ENCODE data around the gene ZHX3. TPM values are rescaled to one million over a fixed set of nuclear protein-coding genes. Genes with fewer than 3 reads are reported as not detected.

Gene ZHX3
- total RNA-seq, 8 experiments from 2014 or later: 6.6 to 20.6 (median 13.0) TPM

DNA sequence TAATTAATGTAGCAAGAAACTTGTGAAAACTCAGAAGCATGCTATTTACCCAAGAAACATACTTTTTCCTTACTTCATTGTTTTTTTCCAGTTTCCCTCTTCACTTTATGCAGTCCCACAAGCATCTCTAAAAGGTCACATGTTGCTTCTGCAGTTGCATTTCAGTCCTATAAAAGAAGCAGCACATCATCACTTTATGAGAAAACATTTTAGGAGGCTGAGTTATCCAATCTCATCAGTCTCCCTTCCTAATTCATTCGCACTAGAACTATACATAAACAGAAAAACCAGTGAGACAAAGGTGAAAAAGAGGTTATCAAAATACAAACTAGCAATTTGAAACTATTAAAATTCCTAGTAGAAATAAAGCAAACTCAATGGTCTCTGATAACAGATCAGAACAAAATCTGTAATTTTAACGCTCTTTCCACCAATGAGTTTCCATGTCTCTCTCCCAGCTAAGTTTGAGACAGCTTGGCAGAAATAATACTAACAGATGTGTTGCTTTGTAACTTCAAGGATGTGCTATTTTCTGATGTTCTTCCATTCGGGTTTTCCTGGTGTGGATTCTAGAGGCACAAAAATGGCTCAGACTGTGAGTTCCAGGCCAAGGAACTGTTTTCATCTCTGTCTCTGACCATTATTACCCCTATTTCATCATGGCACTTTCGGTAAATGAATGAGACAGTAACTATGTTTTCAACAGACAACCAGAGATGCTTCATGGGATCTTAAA, 48.4 kb downstream of the ZHX3 start:
- Histone ChIP-seq H3K4me1 (replicated peaks in 1 of 2) (peaks cover 0 to 6% of the 10 kb centered on the region in 2 donors), H3K27ac (no peak overlapping the region), H3K4me3 (no peak overlapping the region)
- in situ Hi-C loops (cut with MboI; ENCODE audit: low pct_unique_long_range_greater_than_20kb in 2 of 9, low sequenced_read_pairs in 9 of 9, unreplicated experiment in 9 of 9): no loop called here
- 6 to 100% (median 76%) methylated on average over 1 to 4 of the region's 4 CpGs for WGBS, 10 experiments
- ATAC-seq (replicated peaks in 6 of 8): peak in 1 of 8 experiments; percentile 48

DNA sequence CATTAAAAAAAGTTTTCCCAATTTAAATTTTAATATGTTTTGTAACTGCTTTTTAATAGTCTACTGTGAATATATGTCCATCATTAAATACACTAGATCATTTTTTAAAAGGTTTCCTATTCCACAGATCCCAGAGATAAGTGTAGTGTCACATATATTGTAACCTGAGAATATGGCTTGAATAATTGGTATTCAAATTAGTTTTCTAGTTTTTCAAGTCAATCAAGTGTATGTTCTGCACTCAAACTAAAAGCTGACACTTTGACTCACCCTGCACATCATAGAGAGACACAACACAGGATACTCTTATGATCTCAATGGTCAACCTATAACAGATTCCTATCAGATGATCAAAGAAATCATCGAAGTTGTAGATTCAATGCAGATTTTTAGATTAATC, 49.1 kb downstream of the ZHX3 start:
- Histone ChIP-seq H3K4me1 (replicated peaks in 1 of 2) (peaks cover 0 to 6% of the 10 kb centered on the region in 2 donors), H3K4me3 (no peak overlapping the region), H3K27ac (no peak overlapping the region)
- in situ Hi-C loops (cut with MboI; ENCODE audit: low pct_unique_long_range_greater_than_20kb in 2 of 9, low sequenced_read_pairs in 9 of 9, unreplicated experiment in 9 of 9): no loop called here
- no peak for ATAC-seq (replicated peaks in 6 of 8)
- 29 to 100% (median 92%) methylated on average over 1 of the region's 1 CpG; no CpG with 5 or more reads in 1 of the 10 experiments for WGBS, 10 experiments

DNA sequence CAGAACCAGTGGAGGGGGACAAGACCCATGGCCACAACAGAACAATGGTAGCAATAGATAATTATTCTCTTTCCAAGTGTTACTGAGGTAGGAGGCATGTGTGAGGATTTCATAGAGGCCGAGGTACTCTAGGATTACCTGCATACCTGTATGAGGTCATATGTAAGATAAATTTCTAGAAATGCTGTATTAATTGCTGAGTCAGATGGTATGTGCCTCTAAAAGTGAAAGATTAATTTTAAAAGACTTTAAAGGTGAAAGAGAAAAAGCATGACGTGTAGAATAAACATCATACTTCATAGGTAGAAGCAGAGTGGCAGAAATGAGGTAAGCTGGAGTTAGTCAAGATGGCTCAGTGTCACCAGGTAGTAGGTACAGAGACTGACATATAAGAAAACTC, 51.6 kb downstream of the ZHX3 start:
- no peak for ATAC-seq (replicated peaks in 6 of 8)
- H3K4me3 ChIP-seq: no peak overlapping the region
- in situ Hi-C loops (cut with MboI; ENCODE audit: low pct_unique_long_range_greater_than_20kb in 2 of 9, low sequenced_read_pairs in 9 of 9, unreplicated experiment in 9 of 9): no loop called here
- H3K4me1 ChIP-seq (replicated peaks in 1 of 2): no peaks in the 10 kb centered on the region
- 17 to 100% (median 81%) methylated on average over 1 to 2 of the region's 2 CpGs; no CpG with 5 or more reads in 2 of the 10 experiments for WGBS, 10 experiments
- H3K27ac ChIP-seq: no peak overlapping the region

DNA sequence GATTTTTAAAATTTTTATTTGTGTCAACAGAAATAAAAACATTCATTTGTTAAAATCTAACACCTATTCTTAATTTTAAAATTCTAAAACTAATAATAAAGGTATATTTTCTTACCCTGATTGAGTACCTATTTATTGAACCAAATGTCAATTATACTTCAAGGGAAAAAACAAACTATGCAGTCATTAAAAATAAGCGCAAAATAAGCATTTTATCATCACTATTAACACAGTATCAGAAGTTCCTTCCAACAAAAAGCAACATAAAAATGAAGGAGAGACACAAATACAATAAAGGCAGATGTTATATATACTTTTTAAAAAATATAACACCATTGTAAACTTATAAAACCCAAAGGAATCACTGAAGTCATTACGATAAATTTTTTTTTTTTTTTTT, 52.7 kb downstream of the ZHX3 start:
- 75 to 100% (median 100%) methylated on average over 2 of the region's 2 CpGs for WGBS, 10 experiments
- no peak for ATAC-seq (replicated peaks in 6 of 8)
- in situ Hi-C loops (cut with MboI; ENCODE audit: low pct_unique_long_range_greater_than_20kb in 2 of 9, low sequenced_read_pairs in 9 of 9, unreplicated experiment in 9 of 9): no loop called here
- H3K27ac ChIP-seq: no peak overlapping the region
- no peak overlapping the region for H3K4me3 ChIP-seq
- no peaks in the 10 kb centered on the region for H3K4me1 ChIP-seq (replicated peaks in 1 of 2)

DNA sequence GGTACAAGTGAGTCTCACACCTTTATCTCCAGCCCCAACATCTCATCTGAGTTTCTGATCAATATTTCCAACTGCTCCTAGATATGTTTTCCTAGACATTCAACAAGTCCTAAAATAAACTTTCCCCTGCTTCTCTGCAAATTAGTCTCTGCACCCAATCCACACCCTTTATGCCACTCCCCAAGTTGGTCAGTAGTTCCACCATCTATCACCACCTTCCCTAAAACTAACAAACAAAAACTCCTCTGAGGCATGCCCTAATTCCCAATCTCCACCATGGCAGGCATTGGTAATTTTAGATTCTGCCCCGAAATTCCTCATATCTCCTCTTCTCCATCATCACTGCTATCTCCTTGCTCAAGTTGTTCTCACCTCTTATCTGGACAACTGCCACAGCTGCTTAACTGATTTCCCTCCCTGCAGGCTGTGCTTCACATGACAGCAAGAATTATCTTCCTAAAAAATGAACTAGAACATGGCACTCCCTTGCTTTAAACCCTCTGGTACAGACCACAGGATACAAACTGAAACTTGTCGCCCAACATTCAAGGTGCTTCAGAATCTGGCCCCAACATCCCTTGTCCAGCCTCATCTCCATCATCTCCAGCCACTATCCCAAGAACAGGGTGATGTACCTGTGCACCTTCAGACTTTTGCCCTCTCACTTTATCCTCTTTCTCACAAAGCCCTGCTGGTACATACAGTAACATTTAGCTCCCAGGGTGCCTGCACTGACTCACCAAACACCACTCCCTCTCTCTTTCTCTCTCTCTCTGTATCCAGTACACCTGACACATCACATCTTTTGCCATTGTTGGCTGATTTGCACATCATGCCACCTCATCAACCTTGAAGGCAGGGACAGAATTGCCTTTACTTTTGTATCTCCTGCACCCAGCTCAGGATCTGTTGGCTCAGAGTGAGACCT, 55.5 kb downstream of the ZHX3 start:
- ATAC-seq (replicated peaks in 6 of 8): no peak

DNA sequence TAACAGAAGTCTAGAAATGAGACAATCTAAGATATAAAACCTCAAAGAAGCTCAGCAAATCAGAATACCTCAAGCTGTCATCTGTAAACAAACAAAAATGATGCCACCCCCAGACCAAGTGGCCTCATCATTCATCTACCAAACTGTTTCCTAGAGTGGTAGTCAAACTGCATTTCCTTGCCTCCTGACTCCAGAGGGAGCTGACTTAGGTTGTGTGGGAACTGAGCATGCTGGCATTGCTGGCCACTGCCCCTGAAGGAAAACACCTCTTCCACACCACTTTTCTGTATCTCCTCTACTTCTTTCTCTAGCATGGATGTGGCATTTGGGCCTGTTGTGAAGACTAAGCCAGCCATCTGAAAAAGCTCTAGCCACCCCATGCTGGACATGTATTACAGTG, 56.3 kb downstream of the ZHX3 start:
- Histone ChIP-seq H3K4me3 (no peak overlapping the region), H3K4me1 (replicated peaks in 1 of 2) (no peaks in the 10 kb centered on the region), H3K27ac (no peak overlapping the region)
- no peak for ATAC-seq (replicated peaks in 6 of 8)
- in situ Hi-C loops (cut with MboI; ENCODE audit: low pct_unique_long_range_greater_than_20kb in 2 of 9, low sequenced_read_pairs in 9 of 9, unreplicated experiment in 9 of 9): no loop called here

More for the DNA sequence above, 55.5 kb downstream of the ZHX3 start:
- in situ Hi-C loops (cut with MboI; ENCODE audit: low pct_unique_long_range_greater_than_20kb in 2 of 9, low sequenced_read_pairs in 9 of 9, unreplicated experiment in 9 of 9): no loop called here
- no peak overlapping the region for H3K27ac ChIP-seq
- H3K4me3 ChIP-seq: no peak overlapping the region
- no peaks in the 10 kb centered on the region for H3K4me1 ChIP-seq (replicated peaks in 1 of 2)
- WGBS, 10 experiments: 50 to 100% (median 90%) methylated on average over 1 to 2 of the region's 2 CpGs; no CpG with 5 or more reads in 3 of the 10 experiments

DNA sequence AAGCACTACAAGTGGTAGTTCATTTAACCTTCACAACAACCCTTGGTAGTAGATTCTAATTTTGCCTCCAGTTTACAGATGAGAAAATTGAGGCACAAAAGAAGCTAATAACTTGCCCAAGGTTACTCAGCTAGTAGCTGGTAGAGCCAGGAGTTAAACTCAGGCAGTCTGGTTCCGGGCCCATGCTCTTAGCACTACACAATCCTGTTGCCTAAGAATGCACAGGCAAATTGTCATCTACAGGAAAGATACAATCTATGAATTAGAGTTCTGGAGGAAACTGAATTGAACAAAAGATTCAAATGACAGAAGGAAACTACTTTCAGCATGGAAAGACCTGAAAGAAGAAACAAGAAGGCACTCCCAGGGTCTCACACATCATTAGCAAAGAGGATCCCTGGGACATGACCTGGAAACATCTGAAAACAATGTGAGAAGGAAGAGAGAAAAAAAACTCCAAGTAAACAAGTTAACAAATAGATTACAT, 56.8 kb downstream of the ZHX3 start:
- no peak for ATAC-seq (replicated peaks in 6 of 8)
- in situ Hi-C loops (cut with MboI; ENCODE audit: low pct_unique_long_range_greater_than_20kb in 2 of 9, low sequenced_read_pairs in 9 of 9, unreplicated experiment in 9 of 9): no loop called here
- Histone ChIP-seq H3K27ac (no peak overlapping the region), H3K4me3 (no peak overlapping the region), H3K4me1 (replicated peaks in 1 of 2) (no peaks in the 10 kb centered on the region)
- 80 to 100% (median 100%) methylated on average over 1 of the region's 1 CpG; no CpG with 5 or more reads in 7 of the 10 experiments for WGBS, 10 experiments

DNA sequence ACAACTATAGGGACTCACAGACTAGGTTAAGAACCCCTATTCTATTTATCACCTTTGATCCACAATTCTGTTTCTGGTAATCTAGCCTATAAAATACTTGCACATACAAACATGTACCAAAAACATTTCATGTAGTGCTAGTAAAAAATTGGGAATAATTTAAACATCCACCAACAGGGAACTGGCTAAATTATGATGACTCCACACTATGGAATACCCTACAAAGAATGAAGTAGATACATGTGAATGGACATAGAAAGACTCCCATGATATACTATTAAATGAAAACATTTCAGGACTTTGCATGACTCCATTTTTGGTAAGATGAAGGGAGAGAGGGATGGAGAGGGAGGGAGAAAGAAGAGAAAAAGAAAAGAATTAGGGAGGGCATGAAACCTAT, 58.2 kb downstream of the ZHX3 start:
- no peak overlapping the region for H3K4me3 ChIP-seq
- ATAC-seq (replicated peaks in 6 of 8): no peak
- H3K27ac ChIP-seq: no peak overlapping the region
- no peaks in the 10 kb centered on the region for H3K4me1 ChIP-seq (replicated peaks in 1 of 2)
- in situ Hi-C loops (cut with MboI; ENCODE audit: low pct_unique_long_range_greater_than_20kb in 2 of 9, low sequenced_read_pairs in 9 of 9, unreplicated experiment in 9 of 9): no loop called here

DNA sequence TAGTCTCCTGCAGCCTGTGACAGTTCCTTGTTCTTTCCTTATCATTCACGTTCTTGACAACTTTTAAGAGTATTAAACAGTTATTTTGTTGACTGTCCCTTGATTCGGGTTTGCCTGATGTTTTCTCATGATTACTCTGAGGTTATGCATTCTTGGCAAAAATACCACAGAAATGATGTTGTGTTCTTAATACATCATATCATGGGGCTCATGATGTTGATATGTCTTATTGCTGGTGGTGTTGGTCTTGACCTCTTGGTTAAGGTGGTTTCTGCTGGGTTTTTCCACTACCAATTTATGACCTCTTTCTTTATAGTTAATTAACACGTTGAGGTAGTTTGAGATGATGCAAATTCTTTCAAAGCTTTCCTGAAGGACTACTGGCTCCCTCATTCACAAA, 59.1 kb downstream of the ZHX3 start:
- H3K4me3 ChIP-seq: no peak overlapping the region
- in situ Hi-C loops (cut with MboI; ENCODE audit: low pct_unique_long_range_greater_than_20kb in 2 of 9, low sequenced_read_pairs in 9 of 9, unreplicated experiment in 9 of 9): no loop called here
- WGBS, 10 experiments: 64 to 100% (median 93%) methylated on average over 1 to 3 of the region's 3 CpGs; no CpG with 5 or more reads in 1 of the 10 experiments
- no peak overlapping the region for H3K27ac ChIP-seq
- no peak for ATAC-seq (replicated peaks in 6 of 8)
- no peaks in the 10 kb centered on the region for H3K4me1 ChIP-seq (replicated peaks in 1 of 2)

DNA sequence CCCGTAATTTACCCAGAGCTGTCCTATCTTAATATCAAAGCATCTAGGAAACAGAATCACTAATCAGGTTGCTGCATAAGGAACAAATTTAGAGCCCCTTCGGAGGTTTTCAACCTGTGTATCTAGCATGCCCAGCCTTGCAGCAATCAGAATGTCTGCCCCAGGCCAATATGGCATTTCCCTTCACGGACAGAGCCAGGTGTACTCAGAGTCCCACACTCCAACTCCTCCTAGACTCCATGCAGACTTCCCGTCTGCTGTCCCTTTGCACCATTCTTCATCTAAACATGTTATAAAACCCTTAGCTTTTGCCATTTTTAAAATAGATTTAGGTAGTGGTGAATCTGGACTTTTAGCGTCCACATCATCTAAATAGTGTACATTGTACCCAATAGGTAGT, 61.0 kb downstream of the ZHX3 start:
- ATAC-seq (replicated peaks in 6 of 8): no peak
- WGBS, 10 experiments: 60 to 100% (median 93%) methylated on average over 1 to 5 of the region's 5 CpGs; no CpG with 5 or more reads in 1 of the 10 experiments
- Histone ChIP-seq H3K27ac (no peak overlapping the region), H3K4me1 (replicated peaks in 1 of 2) (no peaks in the 10 kb centered on the region), H3K4me3 (no peak overlapping the region)
- in situ Hi-C loops (cut with MboI; ENCODE audit: low pct_unique_long_range_greater_than_20kb in 2 of 9, low sequenced_read_pairs in 9 of 9, unreplicated experiment in 9 of 9): no loop called here

DNA sequence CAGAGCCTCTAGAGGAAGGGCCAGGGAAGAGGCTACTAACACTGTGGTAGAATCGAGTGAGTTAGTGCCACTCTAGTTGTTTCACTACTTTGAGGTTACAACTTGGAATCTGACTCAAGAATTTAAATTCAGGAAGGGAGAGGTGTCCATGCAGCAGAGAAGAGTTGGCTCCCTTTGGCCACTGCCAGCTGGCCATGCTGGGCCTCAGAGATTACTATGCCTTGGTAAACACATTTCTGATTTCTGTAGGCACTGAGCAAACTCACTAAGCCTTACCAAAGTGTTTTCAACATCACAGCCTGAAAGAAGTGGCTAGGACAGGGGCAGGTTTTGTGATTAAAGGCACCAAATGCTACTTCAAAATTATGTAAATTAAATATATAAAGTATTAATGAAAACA, 61.9 kb downstream of the ZHX3 start:
- WGBS, 10 experiments: 80 to 100% (median 100%) methylated on average over 1 of the region's 1 CpG; no CpG with 5 or more reads in 4 of the 10 experiments

DNA sequence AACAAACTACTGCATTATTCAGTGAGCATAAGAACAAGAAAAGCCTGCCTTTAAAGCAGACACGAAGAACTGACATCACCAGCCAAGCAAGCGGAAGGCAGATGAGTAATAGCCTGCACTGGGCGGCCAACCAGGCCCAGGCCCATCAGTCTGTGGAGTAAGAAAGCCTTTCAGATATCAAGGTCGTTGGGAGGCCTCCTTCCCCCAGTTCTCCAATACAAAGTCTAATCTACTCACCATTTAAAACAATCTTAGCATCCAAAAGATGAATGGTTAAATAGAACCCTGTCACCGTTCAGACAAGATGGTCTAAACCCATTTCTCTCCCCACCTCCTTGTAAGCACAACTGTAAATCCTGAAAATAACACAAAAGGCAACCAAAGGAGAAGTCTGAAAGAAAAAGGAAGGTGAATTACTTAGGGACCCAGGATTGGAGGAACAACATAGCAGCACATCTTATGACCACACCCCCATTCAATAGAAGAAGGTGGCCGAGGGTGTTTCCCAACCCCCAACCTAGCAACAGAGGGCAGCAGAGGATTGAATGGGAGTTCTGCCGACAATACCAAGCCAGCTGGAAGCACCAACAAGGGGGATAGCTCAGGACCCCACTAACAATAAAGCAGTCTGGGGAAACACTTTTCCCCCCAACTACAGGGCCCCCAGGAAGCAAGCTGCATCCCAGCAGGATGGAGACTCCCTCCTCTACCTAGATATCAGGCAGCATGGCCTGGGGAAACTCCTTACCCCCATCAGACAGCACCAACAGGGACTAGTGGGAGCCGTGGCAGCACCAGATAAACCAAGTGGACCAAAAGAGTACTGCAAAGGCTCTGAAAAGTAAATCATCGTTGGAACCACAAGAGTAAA, 67.9 kb downstream of the ZHX3 start:
- Histone ChIP-seq H3K4me1 (replicated peaks in 1 of 2) (peaks cover 47 to 51% of the 10 kb centered on the region in 2 donors), H3K27ac (peak overlapping the region; percentile 69 to 73), H3K4me3 (peak overlapping the region in 1 of 5 donors; percentile 8)
- in situ Hi-C loops (cut with MboI; ENCODE audit: low pct_unique_long_range_greater_than_20kb in 2 of 9, low sequenced_read_pairs in 9 of 9, unreplicated experiment in 9 of 9): no loop called here
- 0 to 30% (median 4%) methylated on average over 2 to 7 of the region's 9 CpGs; no CpG with 5 or more reads in 1 of the 10 experiments for WGBS, 10 experiments
- ATAC-seq (replicated peaks in 6 of 8): peak; percentile 75 to 90 (median 85)

More for the DNA sequence above, 61.9 kb downstream of the ZHX3 start:
- Histone ChIP-seq H3K4me3 (no peak overlapping the region), H3K4me1 (replicated peaks in 1 of 2) (no peaks in the 10 kb centered on the region), H3K27ac (no peak overlapping the region)
- in situ Hi-C loops (cut with MboI; ENCODE audit: low pct_unique_long_range_greater_than_20kb in 2 of 9, low sequenced_read_pairs in 9 of 9, unreplicated experiment in 9 of 9): no loop called here
- ATAC-seq (replicated peaks in 6 of 8): no peak

All from motor neuron (in vitro differentiated cells).